Activated T-helper 17 cell treated with anti-CD3 and anti-CD28 coated beads, Interleukin-2, amount 50 U/mL, for 72 hours (primary cell): ENCODE data around the gene ELAVL2. TPM values are rescaled to one million over a fixed set of nuclear protein-coding genes. Genes with fewer than 3 reads are reported as not detected.

Experiments used
- ATAC-seq: fragments of 150-1000 bp; cut with Tn5 transposase; replicated peaks from 2 replicates; pipeline ENCODE4 v1.10.0; 2021; ENCODE audit warnings: mild to moderate bottlenecking, moderate library complexity
- H3K27ac Mint-ChIP-seq: one replicate; pipeline ENCODE4 v1.8.0; 2022; ENCODE audit warnings: mixed read lengths
- H3K27me3 Mint-ChIP-seq: one replicate; pipeline ENCODE4 v1.8.0; 2022; ENCODE audit warnings: mixed read lengths
- H3K36me3 Mint-ChIP-seq: one replicate; pipeline ENCODE4 v1.8.0; 2022; ENCODE audit warnings: low read depth, mild to moderate bottlenecking, mixed read lengths
- H3K4me1 Mint-ChIP-seq: one replicate; pipeline ENCODE4 v1.8.0; 2022; ENCODE audit warnings: mixed read lengths
- H3K4me3 Mint-ChIP-seq: one replicate; pipeline ENCODE4 v1.8.0; 2022; ENCODE audit warnings: mild to moderate bottlenecking, mixed read lengths
- H3K9me3 Mint-ChIP-seq: one replicate; pipeline ENCODE4 v1.8.0; 2022; ENCODE audit warnings: mixed read lengths
- total RNA-seq, 2 donors: library from RNA; stranded (reverse); gene quantifications; one replicate each; pipeline ENCODE4 v1.2.3, GENCODE V29; 2022

The ELAVL2 gene
- total RNA-seq, 2 donors from 2014 or later, result not detected

- Mint-ChIP-seq H3K27ac (no peak overlapping the region), H3K9me3 (peaks cover 13% of the 10 kb centered on the region), H3K4me1 (no peaks in the 10 kb centered on the region), H3K27me3 (no peaks in the 10 kb centered on the region), H3K4me3 (no peak overlapping the region), H3K36me3 (no peaks in the 10 kb centered on the region)
- no peak for ATAC-seq
These were observed 59.4 kb downstream of the ELAVL2 start for GRCh38 chr9:23766613-23767012.

DNA sequence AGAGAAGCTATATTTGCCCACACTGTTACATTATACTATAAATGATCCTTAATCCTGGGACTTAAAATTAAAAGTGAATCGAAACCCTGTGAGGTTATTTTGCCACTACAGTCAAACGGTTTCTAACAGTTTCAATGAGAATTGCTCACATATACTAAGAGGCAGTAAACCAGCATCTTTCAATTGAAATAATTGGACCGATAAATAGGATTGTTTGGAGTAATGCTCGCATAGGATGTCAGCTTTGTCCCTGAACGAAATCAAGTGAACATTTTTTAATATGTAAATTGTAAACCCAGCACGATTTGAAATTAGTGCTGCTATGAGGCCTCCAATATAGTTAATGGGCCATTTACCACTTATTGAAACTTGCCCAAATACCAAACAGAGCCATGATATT lies 60.5 kb downstream of the ELAVL2 start:
- Mint-ChIP-seq H3K4me3 (no peak overlapping the region), H3K36me3 (no peaks in the 10 kb centered on the region), H3K4me1 (no peaks in the 10 kb centered on the region), H3K27ac (no peak overlapping the region), H3K27me3 (no peaks in the 10 kb centered on the region), H3K9me3 (peaks cover 13% of the 10 kb centered on the region)
- ATAC-seq, result no peak

DNA sequence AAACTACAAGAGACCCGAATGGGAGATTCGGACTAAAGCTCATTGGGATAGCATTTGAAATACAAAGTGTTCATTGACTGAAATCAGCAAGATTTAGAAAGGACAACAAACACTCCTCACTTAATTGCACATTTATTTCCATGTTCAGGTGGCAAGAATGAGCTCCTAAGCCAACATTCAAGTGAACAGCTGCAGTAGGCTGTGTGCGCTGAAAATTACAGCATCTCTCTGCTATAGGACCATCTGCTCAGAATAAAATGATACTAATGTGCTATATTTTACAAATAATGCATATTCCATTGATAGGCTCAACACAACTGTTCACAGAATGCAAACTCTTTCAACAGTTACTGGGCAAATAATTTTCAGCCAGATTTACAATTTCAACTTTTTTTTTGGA lies 61.8 kb downstream of the ELAVL2 start:
- H3K27ac Mint-ChIP-seq, result no peak overlapping the region
- no peaks in the 10 kb centered on the region for H3K4me1 Mint-ChIP-seq
- no peaks in the 10 kb centered on the region for H3K36me3 Mint-ChIP-seq
- H3K27me3 Mint-ChIP-seq, result no peaks in the 10 kb centered on the region
- no peak overlapping the region for H3K4me3 Mint-ChIP-seq
- ATAC-seq, result no peak
- peaks cover 14% of the 10 kb centered on the region for H3K9me3 Mint-ChIP-seq

DNA sequence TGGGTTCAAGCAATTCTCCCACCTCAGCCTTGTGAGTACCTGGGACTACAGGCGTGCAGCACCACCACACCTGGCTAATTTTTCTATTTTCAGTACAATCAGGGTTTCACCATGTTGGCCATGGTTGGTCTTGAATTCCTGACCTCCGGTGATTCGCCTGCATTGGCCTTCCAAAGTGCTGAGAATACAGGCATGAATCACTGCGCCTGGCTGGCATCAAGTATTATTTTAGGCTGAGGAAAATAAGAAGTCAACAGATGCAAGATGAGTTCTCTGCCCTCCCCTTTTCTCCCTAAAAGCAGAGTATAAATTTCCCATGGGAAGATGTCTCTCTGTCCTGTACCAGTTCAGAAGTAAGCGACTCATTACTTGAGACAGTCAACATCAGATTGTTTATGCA lies 71.5 kb downstream of the ELAVL2 start:
- H3K4me1 Mint-ChIP-seq, result no peaks in the 10 kb centered on the region
- H3K9me3 Mint-ChIP-seq, result peaks cover 8% of the 10 kb centered on the region
- ATAC-seq, result no peak
- no peak overlapping the region for H3K4me3 Mint-ChIP-seq
- H3K36me3 Mint-ChIP-seq, result no peaks in the 10 kb centered on the region
- H3K27ac Mint-ChIP-seq, result no peak overlapping the region
- no peaks in the 10 kb centered on the region for H3K27me3 Mint-ChIP-seq

- H3K4me3 Mint-ChIP-seq, result no peak overlapping the region
- ATAC-seq, result no peak
These were observed 73.2 kb downstream of the ELAVL2 start for GRCh38 chr9:23752859-23753258.

DNA sequence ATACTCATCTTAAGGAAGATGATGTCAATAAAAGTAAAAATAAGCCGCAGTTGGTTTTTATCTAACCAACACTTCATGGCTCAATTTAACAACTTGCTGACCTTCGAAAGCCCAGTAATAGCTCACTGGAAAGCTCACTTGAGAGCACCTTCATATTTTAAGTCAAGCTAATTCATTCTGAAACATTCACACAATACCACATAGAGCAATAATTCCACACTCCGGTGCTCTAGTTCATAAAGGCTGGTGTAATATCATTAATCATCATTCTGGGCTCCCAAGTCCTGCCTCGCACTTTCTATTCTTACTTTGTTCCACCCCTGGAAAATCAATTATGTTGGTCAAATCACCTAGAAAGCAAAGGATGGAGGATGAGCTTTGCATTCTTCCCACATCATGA lies 74.4 kb downstream of the ELAVL2 start:
- H3K27ac Mint-ChIP-seq, result no peak overlapping the region
- no peaks in the 10 kb centered on the region for H3K27me3 Mint-ChIP-seq
- H3K36me3 Mint-ChIP-seq, result no peaks in the 10 kb centered on the region
- no peak for ATAC-seq
- H3K9me3 Mint-ChIP-seq, result peaks cover 8% of the 10 kb centered on the region
- H3K4me1 Mint-ChIP-seq, result no peaks in the 10 kb centered on the region
- no peak overlapping the region for H3K4me3 Mint-ChIP-seq

More at GRCh38 chr9:23752859-23753258, 73.2 kb downstream of the ELAVL2 start:
- Mint-ChIP-seq H3K4me1 (no peaks in the 10 kb centered on the region), H3K9me3 (peaks cover 5% of the 10 kb centered on the region), H3K27ac (no peak overlapping the region), H3K27me3 (no peaks in the 10 kb centered on the region), H3K36me3 (no peaks in the 10 kb centered on the region)

DNA sequence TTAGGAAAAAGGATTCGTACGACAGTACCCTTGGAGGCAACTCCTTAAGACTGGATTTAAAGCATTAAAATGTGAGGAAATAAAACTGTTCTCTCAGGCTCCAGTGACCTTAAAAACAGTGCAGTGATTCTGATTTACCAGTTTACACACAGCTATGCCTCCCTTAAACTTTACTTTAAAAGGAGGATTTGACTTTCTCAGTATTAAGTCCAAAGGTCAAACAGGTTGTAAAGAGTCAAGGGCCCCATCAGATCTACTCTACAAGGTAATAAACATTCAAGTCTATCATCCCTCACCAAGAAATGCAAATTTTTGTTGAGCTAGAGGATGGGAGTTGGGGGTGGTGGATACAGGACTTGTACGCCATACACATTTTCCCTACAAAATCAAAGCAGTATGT lies 75.2 kb downstream of the ELAVL2 start:
- H3K27me3 Mint-ChIP-seq, result no peaks in the 10 kb centered on the region
- ATAC-seq, result no peak
- no peak overlapping the region for H3K4me3 Mint-ChIP-seq
- no peaks in the 10 kb centered on the region for H3K4me1 Mint-ChIP-seq
- no peak overlapping the region for H3K27ac Mint-ChIP-seq
- no peaks in the 10 kb centered on the region for H3K36me3 Mint-ChIP-seq
- peaks cover 10% of the 10 kb centered on the region for H3K9me3 Mint-ChIP-seq

- H3K9me3 Mint-ChIP-seq, result peaks cover 15% of the 10 kb centered on the region
- no peaks in the 10 kb centered on the region for H3K4me1 Mint-ChIP-seq
- H3K27ac Mint-ChIP-seq, result no peak overlapping the region
- H3K27me3 Mint-ChIP-seq, result no peaks in the 10 kb centered on the region
- no peak for ATAC-seq
- no peaks in the 10 kb centered on the region for H3K36me3 Mint-ChIP-seq
- H3K4me3 Mint-ChIP-seq, result no peak overlapping the region
These were observed 78.7 kb downstream of the ELAVL2 start for GRCh38 chr9:23747088-23748075.

DNA sequence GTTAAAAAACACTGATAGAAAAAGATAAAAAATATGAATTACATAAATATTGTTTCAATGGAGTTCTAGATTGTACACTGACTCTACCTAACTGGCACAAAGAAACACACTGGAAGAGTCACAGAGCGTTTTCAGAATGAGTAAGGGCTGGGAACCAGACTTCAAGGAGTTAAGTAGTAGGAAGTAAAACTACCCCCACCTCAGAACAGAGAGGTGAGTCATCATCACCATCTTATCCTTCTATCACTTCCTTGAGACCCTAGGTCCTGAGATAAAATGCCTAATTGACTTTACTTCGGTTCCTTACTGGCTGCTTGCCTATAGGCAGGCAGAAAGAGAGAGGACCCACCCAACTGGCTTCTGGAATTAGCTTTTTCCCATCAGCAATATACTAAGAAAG lies 79.7 kb downstream of the ELAVL2 start:
- no peaks in the 10 kb centered on the region for H3K27me3 Mint-ChIP-seq
- no peak for ATAC-seq
- H3K27ac Mint-ChIP-seq, result no peak overlapping the region
- no peak overlapping the region for H3K4me3 Mint-ChIP-seq
- no peaks in the 10 kb centered on the region for H3K4me1 Mint-ChIP-seq
- no peaks in the 10 kb centered on the region for H3K36me3 Mint-ChIP-seq
- peaks cover 15% of the 10 kb centered on the region for H3K9me3 Mint-ChIP-seq

GRCh38 chr9:23743036-23743435 lies 83.0 kb downstream of the ELAVL2 start:
- Mint-ChIP-seq H3K36me3 (no peaks in the 10 kb centered on the region), H3K27me3 (no peaks in the 10 kb centered on the region), H3K4me1 (no peaks in the 10 kb centered on the region), H3K4me3 (no peak overlapping the region), H3K9me3 (peaks cover 15% of the 10 kb centered on the region), H3K27ac (no peak overlapping the region)
- no peak for ATAC-seq

DNA sequence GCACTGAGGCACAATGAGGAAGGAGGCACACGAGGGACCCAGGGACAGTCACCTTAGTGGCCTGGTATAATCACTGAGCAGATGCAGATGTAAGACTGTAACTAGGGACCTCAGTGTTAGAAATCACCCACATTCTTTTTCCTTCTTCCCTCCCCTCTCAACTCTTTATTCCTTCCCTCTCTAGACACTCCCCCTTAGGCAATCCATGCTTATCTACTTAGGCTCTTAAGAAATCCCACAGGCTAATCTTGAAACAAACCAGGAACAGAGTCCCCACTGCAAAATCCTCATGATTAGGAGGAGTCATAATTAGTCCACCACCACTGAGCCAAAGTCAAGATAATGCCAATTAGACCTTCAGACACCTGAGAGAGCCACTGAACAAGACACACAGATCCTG lies 84.7 kb downstream of the ELAVL2 start:
- Mint-ChIP-seq H3K27me3 (no peaks in the 10 kb centered on the region), H3K9me3 (peaks cover 14% of the 10 kb centered on the region), H3K4me3 (no peak overlapping the region), H3K4me1 (no peaks in the 10 kb centered on the region), H3K36me3 (no peaks in the 10 kb centered on the region), H3K27ac (no peak overlapping the region)
- no peak for ATAC-seq

DNA sequence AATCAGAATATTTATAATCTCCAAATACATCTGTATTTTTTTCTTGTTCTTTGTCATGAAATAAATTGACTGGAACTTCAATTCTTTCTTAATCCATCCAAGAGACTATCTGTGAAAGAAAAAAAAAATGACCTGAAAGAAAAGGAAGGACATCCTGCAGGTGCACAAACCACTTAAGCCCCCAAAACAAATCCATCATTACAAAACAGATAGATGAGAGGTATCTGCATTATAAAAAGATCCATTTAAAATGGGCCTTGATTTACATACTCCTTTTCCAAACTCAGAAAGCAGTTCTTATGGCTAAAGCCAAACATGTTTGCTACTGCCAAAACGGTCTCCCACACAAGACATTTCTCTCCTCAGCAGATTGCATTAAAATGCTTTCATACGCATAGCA lies 85.5 kb downstream of the ELAVL2 start:
- H3K36me3 Mint-ChIP-seq, result no peaks in the 10 kb centered on the region
- H3K9me3 Mint-ChIP-seq, result peaks cover 9% of the 10 kb centered on the region
- H3K27ac Mint-ChIP-seq, result no peak overlapping the region
- H3K27me3 Mint-ChIP-seq, result no peaks in the 10 kb centered on the region
- ATAC-seq, result no peak
- no peaks in the 10 kb centered on the region for H3K4me1 Mint-ChIP-seq
- no peak overlapping the region for H3K4me3 Mint-ChIP-seq

GRCh38 chr9:23739753-23740152 lies 86.3 kb downstream of the ELAVL2 start:
- no peaks in the 10 kb centered on the region for H3K27me3 Mint-ChIP-seq
- no peak overlapping the region for H3K27ac Mint-ChIP-seq
- H3K36me3 Mint-ChIP-seq, result no peaks in the 10 kb centered on the region
- ATAC-seq, result no peak
- peaks cover 6% of the 10 kb centered on the region for H3K9me3 Mint-ChIP-seq
- H3K4me1 Mint-ChIP-seq, result no peaks in the 10 kb centered on the region
- H3K4me3 Mint-ChIP-seq, result no peak overlapping the region

DNA sequence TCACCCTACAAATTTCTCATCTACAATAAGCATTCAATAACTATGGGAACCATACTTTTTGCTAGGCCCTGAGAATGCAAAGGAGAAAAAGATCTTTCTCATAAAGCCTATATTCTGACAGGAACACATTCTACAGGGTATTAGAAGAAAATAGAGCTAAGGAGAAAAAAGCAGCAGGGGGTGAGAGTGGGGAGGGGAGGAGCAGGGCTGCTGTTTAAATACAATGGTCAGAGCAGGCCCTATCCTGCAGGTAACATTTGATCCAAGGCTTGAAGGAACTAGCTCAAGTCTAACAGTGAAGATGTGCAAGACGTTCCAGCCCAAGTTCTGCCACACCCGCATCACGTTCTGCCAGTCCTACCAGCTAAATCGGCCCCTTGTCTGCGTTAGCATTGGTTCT lies 89.7 kb downstream of the ELAVL2 start:
- peaks cover 6% of the 10 kb centered on the region for H3K9me3 Mint-ChIP-seq
- no peak overlapping the region for H3K27ac Mint-ChIP-seq
- no peaks in the 10 kb centered on the region for H3K27me3 Mint-ChIP-seq
- H3K36me3 Mint-ChIP-seq, result no peaks in the 10 kb centered on the region
- H3K4me3 Mint-ChIP-seq, result no peak overlapping the region
- ATAC-seq, result no peak
- no peaks in the 10 kb centered on the region for H3K4me1 Mint-ChIP-seq

GRCh38 chr9:23733495-23734078 lies 92.5 kb downstream of the ELAVL2 start:
- no peaks in the 10 kb centered on the region for H3K27me3 Mint-ChIP-seq
- no peaks in the 10 kb centered on the region for H3K36me3 Mint-ChIP-seq
- no peak overlapping the region for H3K27ac Mint-ChIP-seq
- no peaks in the 10 kb centered on the region for H3K4me1 Mint-ChIP-seq
- no peak for ATAC-seq
- H3K9me3 Mint-ChIP-seq, result peaks cover 3% of the 10 kb centered on the region
- no peak overlapping the region for H3K4me3 Mint-ChIP-seq
